Liver (tissue), 9 donors: ENCODE measurements around the gene ZNRD2. TPM values are rescaled to one million over a fixed set of nuclear protein-coding genes. Genes with fewer than 3 reads are reported as not detected.

Experiments used
- DNase-seq: peaks from one replicate; pipeline ENCODE4 v3.0.0-alpha.2; 2017; ENCODE audit warnings: low spot score
- H3K27ac ChIP-seq, 2 donors: one replicate each; pipeline ENCODE4 v1.7.0; 2013; ENCODE audit warnings: inconsistent platforms in 2 of 2, low read length in 2 of 2, control low read depth in 1 of 2, low read depth in 1 of 2, mild to moderate bottlenecking in 1 of 2
- H3K27me3 ChIP-seq, 4 donors: one replicate each; pipeline versions ENCODE4 v1.6.1 to v1.7.0; 2013; ENCODE audit warnings: low read length in 3 of 4, inconsistent platforms in 1 of 4, mild to moderate bottlenecking in 1 of 4, moderate library complexity in 1 of 4; ENCODE audit not compliant: control insufficient read depth in 4 of 4, insufficient read depth in 4 of 4
- H3K36me3 ChIP-seq, 4 donors: one replicate each; pipeline versions ENCODE4 v1.6.1 to v1.7.0; 2013; ENCODE audit warnings: low read length in 3 of 4, mild to moderate bottlenecking in 3 of 4, low read depth in 1 of 4, moderate library complexity in 1 of 4; ENCODE audit not compliant: control insufficient read depth in 4 of 4, insufficient read depth in 3 of 4
- H3K4me1 ChIP-seq, 4 donors: one replicate each; pipeline versions ENCODE4 v1.6.1 to v1.7.0; 2013; ENCODE audit warnings: low read length in 3 of 4, mild to moderate bottlenecking in 3 of 4, moderate library complexity in 1 of 4; ENCODE audit not compliant: control insufficient read depth in 4 of 4, insufficient read depth in 4 of 4
- H3K4me3 ChIP-seq, 3 donors: one replicate each; pipeline versions ENCODE4 v1.6.1 to v1.7.0; 2013; ENCODE audit warnings: low read length in 3 of 3, control low read depth in 1 of 3, low read depth in 1 of 3, mild to moderate bottlenecking in 1 of 3
- H3K9ac ChIP-seq, 2 donors: one replicate each; pipeline ENCODE4 v1.7.0; 2013; ENCODE audit warnings: low read length in 2 of 2, mild to moderate bottlenecking in 2 of 2, moderate library complexity in 2 of 2, control low read depth in 1 of 2, low read depth in 1 of 2
- H3K9me3 ChIP-seq, 4 donors: one replicate each; pipeline versions ENCODE4 v1.6.1 to v1.7.0; 2013; ENCODE audit warnings: low read length in 3 of 4; ENCODE audit not compliant: control insufficient read depth in 4 of 4
- ATF3 ChIP-seq: IDR thresholded peaks from 2 replicates; pipeline ENCODE4 v1.6.1; 2016; ENCODE audit warnings: antibody characterized with exemption
- CTCF ChIP-seq: fragments of 150-350 bp; IDR thresholded peaks from 2 replicates; pipeline ENCODE4 v1.5.1; 2017; ENCODE audit warnings: improper control_type of control experiment, low read depth, low read length; ENCODE audit not compliant: missing input control
- EGR1 ChIP-seq, 2 donors: IDR thresholded peaks; 2 replicates each; pipeline ENCODE4 v1.6.1; 2016 to 2018; ENCODE audit warnings: antibody characterized with exemption in 2 of 2, low read depth in 2 of 2
- FOXA1 ChIP-seq: IDR thresholded peaks from 2 replicates; pipeline ENCODE4 v1.6.1; 2016; ENCODE audit warnings: antibody characterized with exemption
- FOXA2 ChIP-seq: IDR thresholded peaks from 2 replicates; pipeline ENCODE4 v1.6.1; 2016; ENCODE audit warnings: antibody characterized with exemption
- GABPA ChIP-seq, 2 donors: IDR thresholded peaks in 1 of 2; conservative IDR thresholded peaks in 1 of 2; 2 replicates each; pipeline ENCODE4 v1.6.1; 2016; ENCODE audit warnings: antibody characterized with exemption in 2 of 2, mild to moderate bottlenecking in 1 of 2, moderate library complexity in 1 of 2
- HNF4A ChIP-seq, 2 donors: conservative IDR thresholded peaks; 2 replicates each; pipeline ENCODE4 v1.6.1; 2016; ENCODE audit warnings: antibody characterized with exemption in 2 of 2, mild to moderate bottlenecking in 2 of 2
- HNF4G ChIP-seq: IDR thresholded peaks from 2 replicates; pipeline ENCODE4 v1.6.1; 2016; ENCODE audit warnings: antibody characterized with exemption
- JUND ChIP-seq, 2 donors: IDR thresholded peaks; 2 replicates each; pipeline ENCODE4 v1.6.1; 2016; ENCODE audit warnings: antibody characterized with exemption in 2 of 2
- MAX ChIP-seq: IDR thresholded peaks from 2 replicates; pipeline ENCODE4 v1.6.1; 2016; ENCODE audit warnings: antibody characterized with exemption
- NR2F2 ChIP-seq: IDR thresholded peaks from 2 replicates; pipeline ENCODE4 v1.6.1; 2016; ENCODE audit warnings: antibody characterized with exemption
- RAD21 ChIP-seq, 2 donors: IDR thresholded peaks; 2 replicates each; pipeline ENCODE4 v1.6.1; 2016; ENCODE audit warnings: antibody characterized with exemption in 2 of 2, mild to moderate bottlenecking in 2 of 2
- REST ChIP-seq: IDR thresholded peaks from 2 replicates; pipeline ENCODE4 v1.6.1; 2016; ENCODE audit warnings: antibody characterized with exemption, mild to moderate bottlenecking
- RXRA ChIP-seq, 2 donors: IDR thresholded peaks; 2 replicates each; pipeline ENCODE4 v1.6.1; 2017 to 2018; ENCODE audit warnings: antibody characterized with exemption in 2 of 2, mild to moderate bottlenecking in 1 of 2
- SP1 ChIP-seq: IDR thresholded peaks from 2 replicates; pipeline ENCODE4 v1.6.1; 2018; ENCODE audit warnings: antibody characterized with exemption, mild to moderate bottlenecking
- TAF1 ChIP-seq: conservative IDR thresholded peaks from 2 replicates; pipeline ENCODE4 v1.6.1; 2016; ENCODE audit warnings: antibody characterized with exemption, mild to moderate bottlenecking
- YY1 ChIP-seq: IDR thresholded peaks from 2 replicates; pipeline ENCODE4 v1.6.1; 2016; ENCODE audit warnings: antibody characterized with exemption, mild to moderate bottlenecking
- ZBTB33 ChIP-seq: IDR thresholded peaks from 2 replicates; pipeline ENCODE4 v1.6.1; 2016; ENCODE audit warnings: antibody characterized with exemption
- WGBS: extraction: QIAGEN DNeasy Blood & Tissue Kit; methylation state at CpG from one replicate; pipeline ENCODE4 v1.1.7; 2013; 5-methylcytosine and 5-hydroxymethylcytosine counted together
- polyA plus RNA-seq, 2 donors: library from polyadenylated mRNA; stranded (reverse) in 1 of 2; unstranded in 1 of 2; fragments of 200-250 nt in 1 of 2; fragments of >200 nt in 1 of 2; fragmentation: Nextera tagmentation in 1 of 2; extraction: Ambion mirVana in 1 of 2; gene quantifications; one replicate each; pipeline versions ENCODE4 v1.2.1 to v1.2.3, GENCODE V29; 2013 to 2015
- total RNA-seq, 2 donors: library from RNA; depleted of rRNA; stranded (reverse); fragments of >200 nt; gene quantifications; one replicate each; pipeline ENCODE4 v1.2.3, GENCODE V29; 2014
- donor health status: healthy.
- donor health status: healthy.
- donor health status: healthy.
- donor health status: healthy.
- donor health status: healthy.

Gene ZNRD2
- total and polyA plus RNA-seq, 4 donors, result 18.2 to 39.5 (median 28.0) TPM

GRCh38 chr11:65559951-65560537, 10.2 kb upstream of the ZNRD2 start (continued):
- TF ChIP-seq ZBTB33 (no peak), FOXA2 (no peak)

GRCh38 chr11:65560555-65561418, 9.5 kb upstream of the ZNRD2 start:
- TF ChIP-seq FOXA2 (no peak), RAD21 (IDR thresholded peaks at IDR 0.05) (no peak), CTCF (no peak), HNF4A (conservative IDR thresholded peaks at IDR 0.05) (no peak), YY1 (no peak), TAF1 (no peak), GABPA (IDR thresholded peaks at IDR 0.05 in 1 of 2, conservative IDR thresholded peaks at IDR 0.05 in 1 of 2) (no peak), JUND (IDR thresholded peaks at IDR 0.05) (no peak), REST (no peak), ATF3 (no peak), NR2F2 (no peak), MAX (no peak), EGR1 (IDR thresholded peaks at IDR 0.05; ENCODE audit: low read depth in 2 of 2) (no peak), RXRA (IDR thresholded peaks at IDR 0.05) (no peak), SP1 (no peak), ZBTB33 (no peak), FOXA1 (no peak), HNF4G (no peak)
- Histone ChIP-seq H3K4me1 (peaks cover 10 to 33% (median 14%) of the 10 kb centered on the region in 4 donors), H3K9ac (no peak overlapping the region)

More at GRCh38 chr11:65560555-65561418, 9.5 kb upstream of the ZNRD2 start:
- peak overlapping the region in 1 of 2 donors; percentile 25 for H3K27ac ChIP-seq
- no peaks in the 10 kb centered on the region for H3K27me3 ChIP-seq
- H3K4me3 ChIP-seq, result no peak overlapping the region
- 28% methylated on average over 15 of the region's 15 CpGs for WGBS
- no peaks in the 10 kb centered on the region for H3K9me3 ChIP-seq
- no peak for DNase-seq
- H3K36me3 ChIP-seq, result no peaks in the 10 kb centered on the region
